Left ventricle myocardium inferior (tissue), 1 donor: ENCODE measurements around the gene QSOX2. TPM values are rescaled to one million over a fixed set of nuclear protein-coding genes. Genes with fewer than 3 reads are reported as not detected.

ENCODE experiments used
- DNase-seq: peaks from one replicate; pipeline ENCODE4 v3.0.0-alpha.2; 2020
- H3K27ac ChIP-seq: fragments of 200-600 bp; replicated peaks from 2 replicates; pipeline ENCODE4 v1.8.0; 2021
- H3K27me3 ChIP-seq: fragments of 200-600 bp; 2 replicates; pipeline ENCODE4 v1.8.0; 2021; ENCODE audit warnings: low read depth
- H3K36me3 ChIP-seq: fragments of 200-600 bp; 2 replicates; pipeline ENCODE4 v1.8.0; 2021
- H3K4me1 ChIP-seq: fragments of 200-600 bp; 2 replicates; pipeline ENCODE4 v1.8.0; 2021
- H3K4me3 ChIP-seq: fragments of 200-600 bp; 2 replicates; pipeline ENCODE4 v1.8.0; 2021; ENCODE audit warnings: mild to moderate bottlenecking, moderate library complexity
- H3K9me3 ChIP-seq: fragments of 200-600 bp; replicated peaks from 2 replicates; pipeline ENCODE4 v1.8.0; 2021
- intact Hi-C: fragments of 100-400 bp; cut with micrococcal nuclease; formaldehyde crosslinking; loops from one replicate; pipeline ENCODE4 v1.11.0; 2022
- total RNA-seq: library from RNA; stranded (reverse); fragmentation: NEBNext Ultra II Directional; extraction: Animal tissue kit (Norgen Biotek cat#: 25700); gene quantifications from one replicate; pipeline ENCODE4 v1.2.1, GENCODE V29; 2021
- TF ChIP-seq, protein P1 (sequence below): fragments of 200-600 bp; IDR thresholded peaks from 2 replicates; pipeline ENCODE4 v1.8.0; 2021; ENCODE audit warnings: antibody characterized with exemption, mild to moderate bottlenecking, borderline replicate concordance
- donor health status: DM: no; HTN: yes; CAD: no; lungs with severe emphysema.

The QSOX2 gene
- total RNA-seq, 1 donor from 2014 or later, result 8.0 TPM

- no peak for DNase-seq
- Histone ChIP-seq H3K4me1 (no peaks in the 10 kb centered on the region), H3K36me3 (no peaks in the 10 kb centered on the region), H3K9me3 (no peaks in the 10 kb centered on the region), H3K4me3 (no peak overlapping the region), H3K27me3 (peaks cover 67% of the 10 kb centered on the region), H3K27ac (no peak overlapping the region)
- TF ChIP-seq, protein P1, sequence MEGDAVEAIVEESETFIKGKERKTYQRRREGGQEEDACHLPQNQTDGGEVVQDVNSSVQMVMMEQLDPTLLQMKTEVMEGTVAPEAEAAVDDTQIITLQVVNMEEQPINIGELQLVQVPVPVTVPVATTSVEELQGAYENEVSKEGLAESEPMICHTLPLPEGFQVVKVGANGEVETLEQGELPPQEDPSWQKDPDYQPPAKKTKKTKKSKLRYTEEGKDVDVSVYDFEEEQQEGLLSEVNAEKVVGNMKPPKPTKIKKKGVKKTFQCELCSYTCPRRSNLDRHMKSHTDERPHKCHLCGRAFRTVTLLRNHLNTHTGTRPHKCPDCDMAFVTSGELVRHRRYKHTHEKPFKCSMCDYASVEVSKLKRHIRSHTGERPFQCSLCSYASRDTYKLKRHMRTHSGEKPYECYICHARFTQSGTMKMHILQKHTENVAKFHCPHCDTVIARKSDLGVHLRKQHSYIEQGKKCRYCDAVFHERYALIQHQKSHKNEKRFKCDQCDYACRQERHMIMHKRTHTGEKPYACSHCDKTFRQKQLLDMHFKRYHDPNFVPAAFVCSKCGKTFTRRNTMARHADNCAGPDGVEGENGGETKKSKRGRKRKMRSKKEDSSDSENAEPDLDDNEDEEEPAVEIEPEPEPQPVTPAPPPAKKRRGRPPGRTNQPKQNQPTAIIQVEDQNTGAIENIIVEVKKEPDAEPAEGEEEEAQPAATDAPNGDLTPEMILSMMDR, result no peak
- intact Hi-C loops, result no loop called here
Measured at GRCh38 chr9:136172412-136173079, 73.1 kb downstream of the QSOX2 start.

DNA sequence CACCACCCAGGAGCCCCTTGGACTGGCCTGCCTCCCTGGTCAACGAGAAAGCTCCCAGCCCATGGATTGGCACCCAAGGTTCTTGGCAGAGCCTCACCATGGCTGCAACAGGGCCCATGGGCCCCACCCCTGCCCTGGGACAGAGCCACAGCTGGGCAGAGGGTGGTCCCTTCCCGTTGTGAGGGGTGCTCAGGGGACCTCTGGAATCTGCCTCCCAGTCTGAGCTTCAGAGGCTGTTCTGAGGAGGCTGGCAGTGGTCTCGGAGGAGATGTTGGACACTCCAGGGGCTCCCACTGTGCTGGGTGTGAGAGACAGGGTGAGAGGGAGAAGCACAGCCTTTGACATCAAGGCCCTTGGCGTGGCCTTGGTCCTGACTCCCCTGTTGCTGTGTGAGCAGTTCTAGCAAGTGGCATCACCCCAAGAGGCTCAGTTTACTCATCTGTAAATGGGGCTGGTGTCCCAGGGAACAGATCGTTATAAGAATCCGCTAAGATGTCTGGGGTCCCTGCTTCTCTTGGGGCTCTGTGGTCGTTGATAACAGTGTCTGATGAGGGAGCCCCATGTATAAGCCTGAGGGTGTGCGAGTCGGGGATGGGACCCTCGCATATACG, 73.7 kb downstream of the QSOX2 start:
- Histone ChIP-seq H3K4me3 (no peak overlapping the region), H3K27ac (no peak overlapping the region), H3K36me3 (no peaks in the 10 kb centered on the region), H3K4me1 (no peaks in the 10 kb centered on the region), H3K27me3 (peaks cover 61% of the 10 kb centered on the region), H3K9me3 (no peaks in the 10 kb centered on the region)
- TF ChIP-seq, protein P1, result no peak
- DNase-seq, result no peak
- intact Hi-C loops, result no loop called here

- no peak overlapping the region for H3K4me3 ChIP-seq
- TF ChIP-seq, protein P1, result no peak
- H3K27me3 ChIP-seq, result peaks cover 54% of the 10 kb centered on the region
- no peak overlapping the region for H3K27ac ChIP-seq
- no peaks in the 10 kb centered on the region for H3K36me3 ChIP-seq
- no peaks in the 10 kb centered on the region for H3K4me1 ChIP-seq
- intact Hi-C loops, result no loop called here
- no peak for DNase-seq
- no peaks in the 10 kb centered on the region for H3K9me3 ChIP-seq
Measured at GRCh38 chr9:136171009-136171800, 74.4 kb downstream of the QSOX2 start.

- Histone ChIP-seq H3K4me1 (no peaks in the 10 kb centered on the region), H3K36me3 (no peaks in the 10 kb centered on the region), H3K27ac (no peak overlapping the region), H3K27me3 (peaks cover 53% of the 10 kb centered on the region), H3K9me3 (no peaks in the 10 kb centered on the region), H3K4me3 (no peak overlapping the region)
- TF ChIP-seq, protein P1, result peak; percentile 74
- no peak for DNase-seq
- intact Hi-C loops, result no loop called here
Measured at GRCh38 chr9:136170006-136170901, 75.4 kb downstream of the QSOX2 start.

- TF ChIP-seq, protein P1, result no peak
- no peaks in the 10 kb centered on the region for H3K9me3 ChIP-seq
- no peaks in the 10 kb centered on the region for H3K36me3 ChIP-seq
- no peak overlapping the region for H3K27ac ChIP-seq
- H3K27me3 ChIP-seq, result peaks cover 53% of the 10 kb centered on the region
- no peaks in the 10 kb centered on the region for H3K4me1 ChIP-seq
- no peak overlapping the region for H3K4me3 ChIP-seq
- DNase-seq, result no peak
- intact Hi-C loops, result no loop called here
Measured at GRCh38 chr9:136169495-136169894, 76.1 kb downstream of the QSOX2 start.
